HepG2 (cell line): Measurements from ENCODE around the gene SYTL2. TPM values are rescaled to one million over a fixed set of nuclear protein-coding genes. Genes with fewer than 3 reads are reported as not detected.

ENCODE experiments used
- CC2D1A ChIP-seq: sonication (generic); formaldehyde crosslinking; IDR thresholded peaks from 2 replicates; pipeline ENCODE4 v1.8.1; 2023; ENCODE audit warnings: mild to moderate bottlenecking, missing genetic modification reagents
- CSRNP1 ChIP-seq: sonication (generic); formaldehyde crosslinking; IDR thresholded peaks from 2 replicates; pipeline ENCODE4 v1.8.1; 2023; ENCODE audit warnings: mild to moderate bottlenecking, missing genetic modification reagents
- DMAP1 ChIP-seq: IDR thresholded peaks from 2 replicates; pipeline ENCODE4 v1.6.1; 2016
- FOXC1 ChIP-seq: sonication (generic); formaldehyde crosslinking; IDR thresholded peaks from 2 replicates; pipeline ENCODE4 v1.8.0; 2022; ENCODE audit warnings: mild to moderate bottlenecking, missing genetic modification reagents, borderline replicate concordance
- GZF1 ChIP-seq: sonication (generic); formaldehyde crosslinking; IDR thresholded peaks from 2 replicates; pipeline ENCODE4 v1.5.1; 2020; ENCODE audit warnings: mild to moderate bottlenecking, missing genetic modification reagents
- HMGXB3 ChIP-seq: sonication (generic); formaldehyde crosslinking; IDR thresholded peaks from 2 replicates; pipeline ENCODE4 v1.4.0; 2020; ENCODE audit warnings: missing genetic modification reagents, borderline replicate concordance
- KMT2A ChIP-seq: sonication (generic); formaldehyde crosslinking; IDR thresholded peaks from 2 replicates; pipeline ENCODE4 v1.4.0; 2020; ENCODE audit warnings: missing genetic modification reagents
- MXD1 ChIP-seq: sonication (generic); formaldehyde crosslinking; IDR thresholded peaks from 2 replicates; pipeline ENCODE4 v1.4.0; 2020; ENCODE audit warnings: mild to moderate bottlenecking, missing genetic modification reagents
- PHF8 ChIP-seq: sonication (generic); formaldehyde crosslinking; IDR thresholded peaks from 2 replicates; pipeline ENCODE4 v1.5.0; 2020; ENCODE audit warnings: missing genetic modification reagents
- THAP9 ChIP-seq: sonication (generic); formaldehyde crosslinking; IDR thresholded peaks from 2 replicates; pipeline ENCODE4; 2020; ENCODE audit warnings: missing genetic modification reagents, mild to moderate bottlenecking, borderline replicate concordance
- USF2 ChIP-seq, 2 experiments: sonication (generic) in 1 of 2; formaldehyde crosslinking in 1 of 2; IDR thresholded peaks; 2 replicates each; pipeline versions ENCODE4 v1.5.1 to v1.6.1; 2011 to 2020; ENCODE audit warnings: borderline replicate concordance in 1 of 2, low read depth in 1 of 2, low read length in 1 of 2, mild to moderate bottlenecking in 1 of 2, missing genetic modification reagents in 1 of 2, moderate library complexity in 1 of 2
- YEATS4 ChIP-seq: sonication (generic); formaldehyde crosslinking; IDR thresholded peaks from 2 replicates; pipeline ENCODE4 v1.4.0; 2020; ENCODE audit warnings: missing genetic modification reagents, borderline replicate concordance
- ZNF10 ChIP-seq: sonication (generic); formaldehyde crosslinking; IDR thresholded peaks from 2 replicates; pipeline ENCODE4 v1.4.0; 2020; ENCODE audit warnings: mild to moderate bottlenecking, low read depth, missing genetic modification reagents, borderline replicate concordance
- ZNF431 ChIP-seq: sonication (generic); formaldehyde crosslinking; IDR thresholded peaks from 2 replicates; pipeline ENCODE4 v1.9.0; 2022; ENCODE audit warnings: missing genetic modification reagents, low read depth, mild to moderate bottlenecking, borderline replicate concordance
- ZNF781 ChIP-seq: sonication (generic); formaldehyde crosslinking; IDR thresholded peaks from 2 replicates; pipeline ENCODE4 v1.5.1; 2020; ENCODE audit warnings: borderline replicate concordance, mild to moderate bottlenecking, missing genetic modification reagents; ENCODE audit errors: not compliant biosample characterization
- polyA plus RNA-seq, 8 experiments: library from polyadenylated mRNA; depleted of rRNA in 3 of 8; stranded (reverse) in 7 of 8; unstranded in 1 of 8; fragments of >200 nt; fragmentation: Illumina TruSeq in 4 of 8; extraction: Trizol in 4 of 8; gene quantifications; 2 replicates each; pipeline versions ENCODE4 v1.2.1 to v1.2.3, GENCODE V29; 2011 to 2016; ENCODE audit warnings: low read depth in 4 of 8, missing spikeins in 1 of 8, mixed read lengths in 1 of 8; ENCODE audit not compliant: insufficient read depth in 1 of 8
- total RNA-seq, 5 experiments: library from RNA; depleted of rRNA; stranded (reverse); fragments of >200 nt; fragmentation: Illumina TruSeq; extraction: Trizol; gene quantifications; 2 replicates each; pipeline ENCODE4 v1.2.3, GENCODE V29; 2016; ENCODE audit warnings: low read depth in 1 of 5

Gene SYTL2
- total and polyA plus RNA-seq, 2 of the 13 experiments (the other 11 are each of a cell fraction or from before 2014, with no cell fraction given), result 0.77 to 0.90 TPM

GRCh38 chr11:85664615-85665481 lies 146.1 kb downstream of the SYTL2 start, which contains the start of gene CREBZF (continued):
- TF ChIP-seq ZNF781 (CRISPR knock-in tag) (peak; percentile 86), USF2 (IDR thresholded peaks at IDR 0.05; ENCODE audit: low read depth, low read length) (no peak), USF2 (CRISPR knock-in tag; IDR thresholded peaks at IDR 0.05; ENCODE audit: borderline replicate concordance) (no peak), FOXC1 (CRISPR knock-in tag) (0 out of 2 replicates have a peak, but pooled peaks have one; percentile 46), PHF8 (peak; percentile 99), YEATS4 (CRISPR knock-in tag) (peak; percentile 85; the same call in 1 of the 2 replicates), GZF1 (peak; percentile 20; the same call in 1 of the 2 replicates), CC2D1A (no peak), KMT2A (CRISPR knock-in tag) (peak; percentile 76; the same call in 1 of the 2 replicates), ZNF10 (no peak), MXD1 (CRISPR knock-in tag) (peak; percentile 86), DMAP1 (peak; percentile 82), CSRNP1 (CRISPR knock-in tag) (peak; percentile 48; the same call in 1 of the 2 replicates), THAP9 (peak; percentile 51; the same call in 1 of the 2 replicates), ZNF431 (no peak), HMGXB3 (0 out of 2 replicates have a peak, but pooled peaks have one; percentile 23)
